HG03175 (cell line): ENCODE measurements around the gene PCNT.
A peak's percentile ranks its signal among the peaks of the same experiment; 100 is the strongest.
"Not testable (repeated sequence)": the region's sequence is repeated elsewhere in the genome, so short reads cannot be mapped to it uniquely, and the experiment has no call there.

Experiments
- ATAC-seq: cut with Tn5 transposase; IDR thresholded peaks from one replicate; pipeline ENCODE4 v1.9.1; 2021; ENCODE audit warnings: mild to moderate bottlenecking, moderate library complexity; ENCODE audit not compliant: unreplicated experiment

Gene PCNT

DNA sequence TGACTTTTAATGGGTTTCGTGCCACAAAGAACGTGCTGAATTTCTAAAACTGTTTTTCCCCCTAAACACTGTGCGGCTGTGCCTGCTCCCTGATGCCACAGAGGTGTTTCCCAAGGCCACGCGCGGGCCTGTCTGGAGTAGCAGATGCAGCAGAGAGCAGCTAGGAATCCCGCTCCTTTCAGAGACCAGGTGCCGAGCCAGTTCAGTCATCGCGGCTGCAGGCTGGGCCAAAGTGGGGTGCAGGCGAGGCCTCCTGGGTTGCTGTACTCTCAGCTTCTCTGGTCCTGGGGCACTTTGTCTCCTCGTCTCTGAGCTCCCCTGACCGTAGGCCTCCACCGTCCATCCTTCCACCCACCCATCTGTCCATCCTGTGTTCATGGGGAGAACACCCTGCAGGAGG lies 117.4 kb downstream of the PCNT start:
- ATAC-seq, result no peak

DNA sequence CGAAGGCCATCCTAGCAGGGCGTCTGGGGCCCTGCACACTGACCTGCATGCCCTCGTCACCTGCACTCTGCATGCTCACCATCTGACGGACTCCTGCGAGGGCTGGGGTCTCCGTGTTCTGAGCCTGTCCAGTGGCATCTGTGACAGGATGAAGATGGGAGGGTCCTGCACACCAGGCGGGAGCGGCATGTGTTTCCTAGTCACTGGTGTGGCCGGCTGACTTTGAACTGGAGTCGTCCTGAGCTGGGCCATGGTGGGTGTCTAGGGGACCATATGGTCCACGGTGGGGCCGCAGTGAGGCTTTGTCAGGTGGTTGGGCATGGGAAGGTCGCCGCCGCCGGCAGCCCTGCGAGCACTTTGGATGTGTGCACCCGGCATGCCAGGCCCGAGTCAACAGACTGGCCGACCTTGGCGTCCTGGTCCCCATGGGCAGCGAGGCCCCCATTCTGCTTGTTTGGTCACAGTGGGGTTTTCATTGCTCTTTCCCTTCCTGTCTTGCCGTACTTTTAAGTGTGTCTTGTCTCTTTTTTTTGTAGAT lies 118.1 kb downstream of the PCNT start:
- ATAC-seq, result no peak

DNA sequence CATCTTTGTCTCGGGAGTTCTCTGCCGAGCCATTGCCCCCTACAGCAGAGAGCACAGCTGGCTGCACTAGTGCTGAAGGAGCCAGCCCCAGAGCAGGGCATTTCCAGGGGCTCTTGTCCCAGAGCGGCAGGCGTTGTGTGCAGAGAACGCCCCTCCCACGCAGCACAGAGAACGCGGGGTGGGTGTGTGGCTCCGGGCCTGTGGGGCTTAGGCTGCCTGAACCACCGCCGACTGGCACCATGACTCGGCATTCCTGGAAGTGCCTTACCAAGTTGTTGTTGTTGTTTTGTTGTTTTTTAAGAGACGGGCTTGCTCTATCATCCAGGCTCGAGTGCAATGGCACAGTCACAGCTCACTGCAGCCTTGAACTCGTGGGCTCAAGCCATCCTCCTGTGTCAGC lies 119.0 kb downstream of the PCNT start:
- ATAC-seq, result no peak

DNA sequence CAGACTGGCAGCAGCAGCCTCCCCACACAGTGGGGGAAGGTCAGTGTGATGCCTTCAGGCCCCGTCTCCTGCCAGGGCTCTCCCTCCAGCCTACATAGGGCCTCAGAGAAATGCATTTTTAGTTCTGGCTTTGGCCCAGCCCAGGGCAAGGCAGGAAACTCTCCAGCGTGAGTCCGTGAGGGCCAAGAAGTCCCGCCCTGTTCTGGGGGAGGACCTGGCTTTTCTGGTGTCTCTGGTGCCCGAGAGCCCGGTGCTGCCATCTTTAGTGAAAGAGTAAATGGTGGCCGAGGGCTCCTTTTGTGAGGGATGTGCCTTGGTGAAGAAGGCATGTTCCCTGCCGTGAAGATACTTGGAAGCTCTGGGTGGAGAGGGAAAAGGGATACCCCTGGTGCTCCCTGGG lies 120.0 kb downstream of the PCNT start:
- no peak for ATAC-seq

DNA sequence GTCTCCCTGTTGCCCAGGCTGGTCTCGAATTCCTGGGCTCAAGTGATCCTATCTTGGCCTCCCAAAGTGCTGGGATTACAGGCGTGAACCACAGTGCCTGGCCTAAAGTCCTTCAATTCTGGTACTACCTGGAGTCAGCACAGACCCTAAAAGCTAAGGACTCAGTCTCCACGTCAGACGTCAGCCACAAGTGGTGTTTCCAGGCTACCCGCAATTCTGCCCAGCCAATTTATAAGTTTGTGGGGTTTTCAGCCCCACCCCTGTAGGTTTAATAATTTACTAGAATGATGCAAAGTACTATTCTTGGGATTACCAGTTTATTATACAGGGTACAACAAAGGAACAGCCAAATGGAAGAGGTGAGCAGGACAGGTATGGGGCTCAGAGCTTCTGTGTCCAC lies 124.2 kb downstream of the PCNT start:
- ATAC-seq, result no peak

DNA sequence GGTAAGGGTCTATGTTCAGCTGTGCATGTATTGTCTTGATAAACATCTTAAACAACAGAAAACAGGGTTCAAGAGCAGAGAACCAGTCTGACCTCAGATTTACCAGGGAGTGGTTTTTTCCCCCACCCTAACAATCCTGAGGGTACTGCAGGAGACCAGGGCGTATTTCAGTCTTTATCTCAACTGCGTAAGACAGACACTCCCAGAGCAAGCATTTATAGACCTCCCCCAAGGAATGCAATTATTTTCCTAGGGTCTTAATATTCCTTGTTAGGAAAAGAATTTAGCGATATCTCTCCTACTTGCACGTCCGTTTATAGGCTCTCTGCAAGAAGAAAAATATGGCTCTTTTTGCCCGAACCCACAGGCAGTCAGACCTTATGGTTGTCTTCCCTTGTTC lies 124.9 kb downstream of the PCNT start:
- not testable (repeated sequence) for ATAC-seq

DNA sequence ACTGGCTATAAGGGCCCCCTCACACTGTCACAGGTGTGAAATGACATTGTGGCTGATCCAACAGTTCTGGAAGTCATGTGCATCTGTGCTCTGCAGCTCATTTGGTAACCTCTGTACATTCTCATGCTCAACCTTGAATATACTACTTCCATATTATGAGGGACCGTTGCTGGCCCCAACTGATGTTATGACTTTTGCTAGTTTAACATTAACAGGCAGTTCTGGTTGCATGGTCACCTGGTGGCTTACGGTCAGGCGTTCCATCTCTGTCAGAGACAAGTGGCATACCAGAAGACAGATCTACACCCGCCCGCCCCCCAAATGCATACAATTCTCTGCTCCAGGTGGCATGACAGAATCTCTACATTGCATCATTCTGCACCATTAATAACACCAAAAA lies 128.8 kb downstream of the PCNT start:
- ATAC-seq, result no peak

DNA sequence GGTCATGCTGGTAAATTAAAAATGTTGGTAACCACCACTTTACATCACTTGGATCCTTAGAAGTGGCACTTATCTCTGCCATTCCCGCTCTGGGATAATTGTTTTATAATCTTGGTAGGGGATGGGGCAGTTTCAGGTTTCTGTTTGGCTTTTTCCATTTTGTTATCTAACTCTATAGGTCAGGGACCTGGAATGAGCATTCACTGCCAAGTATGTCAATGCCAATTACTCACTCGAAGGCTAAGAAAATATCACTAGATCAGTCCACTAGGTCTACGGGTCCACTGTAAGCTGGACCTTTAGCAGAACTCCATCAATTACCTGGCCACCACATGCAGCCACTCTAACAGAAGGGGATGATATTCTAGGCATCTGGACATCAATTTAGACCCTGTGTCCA lies 130.2 kb downstream of the PCNT start:
- ATAC-seq, result no peak

DNA sequence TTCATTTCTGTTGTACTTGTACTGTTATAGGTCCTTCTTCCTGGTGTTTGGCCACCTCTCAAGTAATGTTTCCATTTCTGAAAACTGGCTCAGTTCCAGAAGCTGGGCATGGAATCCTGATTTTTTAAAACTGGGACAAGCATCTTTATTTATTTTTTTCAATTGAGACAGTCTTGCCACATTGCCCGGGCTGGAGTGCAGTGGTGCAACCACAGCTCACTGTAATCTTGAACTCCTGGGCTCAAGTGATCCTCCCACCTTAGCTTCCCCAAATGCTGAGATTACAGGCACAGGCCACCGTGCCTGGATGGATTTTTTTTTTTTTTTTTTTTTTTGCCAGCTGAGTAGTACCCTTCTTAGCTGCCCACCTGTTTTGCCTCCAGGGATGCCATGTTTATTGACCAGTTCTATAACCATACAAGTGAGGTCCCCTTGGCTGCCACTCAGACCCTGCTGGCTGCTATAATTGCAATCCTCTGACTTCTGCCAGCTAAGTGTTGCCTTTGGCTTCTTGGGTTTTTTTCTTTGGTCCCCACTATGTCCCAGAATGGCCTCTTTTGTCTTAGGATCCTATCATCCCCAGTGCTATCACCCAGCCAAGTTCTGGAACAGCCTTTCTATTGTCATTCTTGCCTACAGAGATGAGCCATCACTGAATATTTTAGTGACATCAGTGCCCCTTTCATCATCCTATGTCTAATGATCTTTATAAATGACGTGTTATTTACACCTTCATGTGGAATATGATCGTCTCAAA lies 130.9 kb downstream of the PCNT start:
- ATAC-seq, result no peak

DNA sequence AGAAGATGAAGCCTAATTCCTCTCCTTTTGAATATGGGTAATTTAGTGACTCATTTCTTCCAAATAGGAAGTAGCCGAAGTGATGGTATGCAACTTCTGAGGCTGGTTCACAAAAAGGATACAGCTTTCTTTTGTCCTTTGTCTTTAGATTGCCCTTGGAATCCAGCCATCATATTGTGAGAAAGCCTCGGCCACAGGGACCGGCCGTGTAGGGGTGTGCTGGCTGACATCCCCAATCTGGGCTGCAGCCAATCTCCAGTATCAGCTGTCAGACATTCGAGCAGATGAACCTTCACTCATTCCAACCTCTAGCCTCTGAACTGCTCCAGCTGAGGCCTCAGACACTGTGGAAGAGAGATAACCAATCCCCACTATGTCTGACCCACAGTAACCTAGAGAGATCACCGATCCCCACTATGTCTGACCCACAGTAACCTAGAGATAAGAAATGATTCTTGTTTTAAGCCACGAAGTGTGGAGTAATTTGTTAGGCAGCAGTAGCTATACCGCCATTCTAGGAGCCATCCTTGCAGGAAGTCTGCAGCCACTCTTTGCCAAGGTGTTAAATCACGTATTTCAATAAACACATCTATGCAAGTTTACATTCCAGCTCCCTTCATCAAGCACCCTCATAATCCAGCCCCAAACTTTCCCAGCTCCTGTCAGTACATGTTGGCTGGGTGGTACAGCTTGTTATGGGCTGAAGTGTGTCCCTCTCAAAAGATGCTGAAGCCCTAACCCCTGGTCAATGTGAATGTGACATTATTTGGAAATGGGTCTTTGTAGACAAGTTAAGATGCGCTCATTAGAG lies 131.8 kb downstream of the PCNT start:
- ATAC-seq, result no peak

DNA sequence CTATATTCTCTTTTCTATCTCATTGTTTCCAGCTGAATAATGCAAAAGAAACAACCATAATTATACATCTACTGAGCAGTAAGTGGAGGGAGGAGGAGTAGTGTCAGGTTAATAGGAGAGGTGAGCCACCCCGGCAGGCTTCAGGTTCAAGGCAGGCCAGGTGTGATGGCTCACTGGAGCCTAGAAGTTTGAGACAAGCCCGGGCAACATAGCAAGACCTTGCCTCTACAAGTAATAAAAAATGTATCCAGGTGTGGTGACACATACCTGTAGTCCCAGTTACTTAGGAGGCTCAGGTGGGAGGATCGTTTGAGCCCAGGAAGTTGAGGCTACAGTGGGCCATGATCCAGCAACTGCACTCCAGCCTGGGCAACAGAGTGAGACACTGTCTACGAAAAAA lies 132.8 kb downstream of the PCNT start:
- no peak for ATAC-seq

DNA sequence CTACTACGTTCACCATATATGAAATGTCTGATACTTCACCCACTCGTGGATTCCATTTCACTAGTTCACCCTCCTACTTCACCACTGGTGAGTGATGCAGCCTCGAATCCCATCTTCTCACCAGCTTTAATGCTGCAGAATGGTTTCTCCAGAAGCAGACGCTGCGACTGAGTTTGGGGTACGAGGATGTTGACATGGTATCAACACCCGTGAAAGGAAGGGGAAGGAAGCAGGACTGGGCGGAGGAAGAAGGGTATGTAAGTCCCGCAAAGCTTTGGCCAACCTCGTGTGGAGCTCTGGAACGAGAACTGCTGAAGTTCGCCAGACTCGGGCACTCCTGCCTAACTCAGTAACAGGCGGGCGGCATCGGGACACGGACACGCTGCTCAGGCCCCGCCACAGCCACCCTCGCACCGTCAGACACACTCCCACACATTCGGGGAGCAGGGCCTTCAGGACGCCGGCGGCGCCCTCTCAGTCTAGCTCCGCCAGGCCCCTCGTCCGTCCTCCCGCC lies 133.9 kb downstream of the PCNT start:
- ATAC-seq, result peak; percentile 20

DNA sequence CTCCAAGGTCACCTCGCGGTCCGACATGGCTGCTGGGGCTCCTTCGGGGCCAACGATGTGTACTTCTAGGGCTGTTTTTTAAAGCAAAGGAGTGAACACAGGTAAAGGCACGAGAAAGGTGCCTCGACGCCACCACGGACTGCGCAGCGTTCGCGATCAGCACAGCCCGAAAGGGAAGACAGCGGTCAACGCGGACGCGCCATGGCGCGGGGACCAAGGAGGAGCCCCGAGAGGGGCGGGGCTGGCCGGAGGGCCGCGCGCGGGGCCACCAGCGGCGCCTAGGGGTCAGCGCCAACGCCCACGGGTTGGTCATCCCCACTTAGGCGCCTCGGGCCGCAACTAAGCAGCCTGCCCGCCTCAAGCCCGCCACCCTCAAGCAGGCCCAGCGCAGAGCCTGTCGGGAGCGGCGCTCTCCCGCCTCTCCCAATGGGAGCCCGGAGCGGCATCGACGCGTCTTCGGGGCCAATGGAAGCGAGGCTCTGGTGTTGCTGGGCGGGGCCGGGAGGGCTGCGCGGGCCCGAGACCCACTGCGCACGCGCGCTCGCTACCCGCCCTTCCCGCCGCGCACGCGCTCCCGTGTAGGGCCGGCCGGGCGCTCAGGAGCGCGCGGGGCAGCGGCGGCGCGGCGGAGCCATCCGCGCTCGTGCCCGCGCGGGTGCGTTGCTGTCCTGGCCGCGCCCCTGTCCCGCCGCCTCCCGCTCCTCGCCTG lies 134.5 kb downstream of the PCNT start, which contains the start of gene DIP2A:
DIP2A (plus strand) TSS at position 577 of the 709 bp plus-strand sequence. CDS start 241 bp downstream, outside the sequence.
- ATAC-seq, result peak; percentile 93

DNA sequence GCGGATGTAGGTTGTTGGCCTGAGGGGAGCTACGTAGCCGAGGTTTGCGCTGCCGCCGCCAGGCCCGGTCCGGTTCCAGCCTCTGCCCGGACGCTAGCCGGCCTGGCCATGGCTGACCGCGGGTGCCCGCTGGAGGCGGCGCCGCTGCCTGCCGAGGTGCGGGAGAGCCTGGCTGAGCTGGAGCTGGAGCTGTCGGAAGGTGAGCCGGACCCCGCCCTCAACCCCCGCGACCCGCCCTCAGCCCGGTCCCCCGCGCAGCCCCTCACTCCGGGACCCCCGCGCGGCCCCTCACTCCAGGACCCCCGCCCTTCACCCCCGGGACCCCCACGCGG lies 135.0 kb downstream of the PCNT start:
- no peak for ATAC-seq

DNA sequence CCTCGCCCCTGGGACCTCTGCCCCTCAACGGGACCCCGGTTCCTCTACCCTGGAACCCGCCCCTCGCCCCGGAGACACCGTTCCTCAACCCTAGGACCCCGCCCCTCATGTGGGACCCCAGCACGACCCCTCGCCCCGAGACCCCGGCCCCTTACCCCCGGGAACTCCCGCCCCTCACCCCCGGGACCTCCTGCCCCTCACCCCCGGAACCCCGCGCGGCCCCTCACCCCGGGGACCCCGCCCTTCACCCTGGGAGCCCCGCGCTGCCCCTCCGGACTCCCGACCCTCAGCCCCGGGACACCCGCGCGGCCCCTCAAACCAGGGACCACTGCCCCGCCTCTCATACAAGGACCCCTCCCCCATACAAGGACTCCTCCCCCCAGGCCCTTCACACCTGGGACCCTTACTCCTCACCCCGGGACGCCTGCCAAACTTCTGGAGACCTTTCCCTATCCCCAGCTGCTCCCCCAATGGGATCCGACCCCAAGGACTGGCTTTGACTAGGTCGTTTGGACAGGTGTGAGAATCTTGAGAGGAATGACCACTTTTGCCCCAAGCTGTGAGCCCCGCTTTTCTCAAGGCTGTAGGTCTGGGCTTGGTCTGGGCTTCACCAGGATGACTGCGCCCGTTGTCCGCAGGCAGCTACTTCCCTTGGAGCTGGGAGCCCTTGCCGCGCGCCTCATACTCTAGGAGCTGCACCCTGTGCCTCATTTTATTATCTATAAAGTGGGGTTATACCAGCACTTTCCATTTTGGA lies 135.6 kb downstream of the PCNT start:
- ATAC-seq, result no peak

DNA sequence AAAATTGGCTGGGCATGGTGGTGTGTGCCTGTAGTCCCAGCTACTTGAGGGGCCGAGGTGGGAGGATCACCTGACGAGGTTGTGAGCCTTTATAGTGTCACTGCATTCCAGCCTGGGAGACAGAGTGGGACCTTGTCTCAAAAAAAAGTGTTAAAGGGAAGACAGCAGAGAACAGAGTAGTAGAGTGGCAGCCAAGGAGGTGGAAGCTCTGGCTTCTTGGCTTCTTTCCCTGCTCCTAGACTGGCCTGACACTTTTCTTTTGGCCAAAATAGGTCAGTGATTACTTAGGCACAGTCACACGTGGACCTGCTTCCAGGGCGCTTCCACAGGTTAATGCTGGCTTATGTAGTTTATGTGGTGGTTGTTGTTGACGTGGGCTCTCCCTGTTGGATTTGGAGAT lies 138.0 kb downstream of the PCNT start:
- ATAC-seq, result no peak

DNA sequence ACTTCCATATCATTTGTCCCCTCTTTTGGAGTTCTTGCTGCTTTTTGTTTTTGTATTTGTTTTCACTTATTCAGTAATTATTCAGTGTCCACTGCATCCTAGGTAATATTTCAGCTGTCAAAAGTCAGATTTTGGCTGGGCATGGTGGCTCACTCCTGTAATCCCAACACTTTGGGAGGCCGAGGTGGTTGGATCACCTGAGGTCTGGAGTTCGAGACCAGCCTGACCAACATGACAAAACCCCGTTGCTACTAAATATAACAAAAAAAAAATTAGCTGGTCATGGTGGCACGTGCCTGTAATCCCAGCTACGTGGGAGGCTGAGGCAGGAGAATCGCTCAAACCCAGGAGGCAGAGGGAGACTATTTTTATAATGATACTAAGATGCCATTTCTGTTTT lies 141.2 kb downstream of the PCNT start:
- ATAC-seq, result not testable (repeated sequence)

DNA sequence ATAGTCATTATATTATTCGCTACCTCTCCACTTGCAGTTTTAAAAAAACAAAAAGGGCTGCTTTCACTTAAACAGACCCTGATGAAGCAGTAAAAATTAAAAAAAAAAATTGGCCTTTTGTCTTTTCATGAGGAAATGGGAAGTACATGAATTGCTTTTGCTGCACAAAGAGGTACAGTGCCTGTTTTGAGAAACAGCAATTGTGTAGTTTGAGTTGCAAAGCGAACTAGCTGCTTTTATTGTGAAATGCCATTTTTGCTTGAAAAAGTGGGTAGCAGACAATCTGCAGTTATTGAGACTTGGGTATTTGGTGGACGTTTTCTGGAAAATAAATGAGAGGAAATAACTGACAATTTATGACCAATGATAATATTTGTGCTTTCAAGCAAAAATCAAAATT lies 141.7 kb downstream of the PCNT start:
- ATAC-seq, result no peak

DNA sequence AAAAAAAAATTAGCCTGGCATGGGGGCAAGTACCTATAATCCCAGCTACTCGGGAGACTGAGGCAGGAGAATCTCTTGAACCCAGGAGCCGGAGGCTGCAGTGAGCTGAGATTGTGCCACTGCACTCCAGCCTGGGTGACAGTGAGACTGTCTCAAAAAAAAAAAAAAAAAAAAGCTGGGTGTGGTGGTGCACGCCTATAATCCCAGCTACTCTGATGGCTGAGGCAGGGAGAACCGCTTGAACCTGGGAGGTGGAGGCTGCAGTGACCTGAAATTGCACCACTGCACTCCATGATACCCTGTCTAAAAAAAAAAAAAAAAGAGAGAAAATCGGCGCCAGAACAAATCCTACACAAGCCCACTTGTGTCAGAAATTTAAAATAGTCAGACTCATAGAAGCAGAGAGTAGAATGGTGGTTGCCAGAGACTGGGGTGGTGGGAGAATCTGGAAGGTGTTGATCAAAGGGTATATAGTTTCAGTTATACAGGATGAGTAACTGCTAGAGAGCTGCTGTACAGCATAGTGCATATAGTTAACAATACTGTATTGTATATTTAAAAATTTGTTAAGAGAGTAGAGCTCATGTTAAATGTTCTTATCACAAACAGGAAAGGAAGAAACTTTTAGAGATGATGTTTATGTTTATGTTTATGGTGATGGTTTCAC lies 144.3 kb downstream of the PCNT start:
- ATAC-seq, result no peak

DNA sequence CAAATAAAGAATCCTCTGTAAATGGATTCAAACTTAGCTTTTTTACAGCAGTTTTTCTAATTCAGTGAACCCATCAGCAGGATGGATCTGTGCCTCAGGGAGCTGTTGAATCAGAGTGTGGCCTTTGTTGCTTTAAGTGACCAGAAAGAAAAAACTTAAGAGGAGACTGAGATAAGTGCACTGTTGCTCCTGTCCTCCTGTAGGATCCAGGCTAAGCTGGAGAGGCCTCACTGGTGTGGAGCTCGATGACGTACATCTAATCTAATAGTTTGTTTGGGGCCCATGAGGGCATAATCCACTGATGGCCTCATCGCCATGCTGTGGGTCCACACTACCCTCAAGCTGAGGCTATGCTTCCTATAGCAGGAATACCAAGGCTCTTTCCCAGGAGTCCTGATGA lies 145.3 kb downstream of the PCNT start:
- no peak for ATAC-seq
